Amygdala (tissue), 56 donors: Measurements from ENCODE around the gene ABHD14A.

Source experiments
- DNase-seq, 56 donors: peaks; one replicate each; lab custom pipeline; 2025; lab: John Stamatoyannopoulos, UW

ABHD14A gene

DNA sequence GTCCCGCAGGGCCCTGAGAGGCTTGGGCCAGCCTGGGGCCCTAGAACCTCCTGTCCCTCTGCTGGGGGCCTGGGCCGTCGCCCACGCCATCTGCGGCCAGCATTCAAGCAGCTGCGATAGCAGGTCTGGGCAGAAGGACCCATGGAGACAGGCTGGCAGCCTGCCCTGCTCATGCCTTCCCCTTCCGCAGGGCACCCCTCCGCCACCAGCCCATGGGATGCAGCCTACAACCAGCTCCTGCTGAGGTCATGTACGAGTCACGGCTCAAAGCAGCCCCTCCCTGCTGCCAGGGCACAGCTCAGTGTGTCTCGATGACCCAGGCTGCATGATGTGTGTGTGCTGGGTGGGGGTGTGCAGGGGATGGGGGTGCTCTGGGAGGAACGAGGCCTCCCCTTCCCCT is 53.7 kb downstream of the ABHD14A start:
- peak in 49 of 56 donors; percentile 22 to 90 (median 65) for DNase-seq

DNA sequence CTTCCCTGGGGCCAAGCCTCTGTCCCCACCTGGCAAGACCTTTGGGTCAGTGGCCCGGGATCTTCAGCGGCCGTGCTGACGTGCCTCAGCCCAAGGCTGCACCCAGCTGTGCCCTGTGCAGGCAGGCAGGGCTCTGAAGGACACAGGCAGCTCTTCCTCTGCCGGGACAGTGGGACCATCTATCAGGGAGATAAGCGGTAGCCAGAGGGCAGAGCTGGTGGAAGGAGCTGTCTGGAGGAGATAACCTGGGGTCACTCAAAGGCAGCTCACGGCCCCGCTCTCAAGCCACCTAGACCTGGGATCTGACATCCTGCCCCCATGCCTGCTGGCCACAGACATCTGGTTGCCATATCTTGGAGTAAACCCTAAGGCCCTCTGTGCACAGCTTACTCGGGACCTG is 54.2 kb downstream of the ABHD14A start:
- no peak for DNase-seq

DNA sequence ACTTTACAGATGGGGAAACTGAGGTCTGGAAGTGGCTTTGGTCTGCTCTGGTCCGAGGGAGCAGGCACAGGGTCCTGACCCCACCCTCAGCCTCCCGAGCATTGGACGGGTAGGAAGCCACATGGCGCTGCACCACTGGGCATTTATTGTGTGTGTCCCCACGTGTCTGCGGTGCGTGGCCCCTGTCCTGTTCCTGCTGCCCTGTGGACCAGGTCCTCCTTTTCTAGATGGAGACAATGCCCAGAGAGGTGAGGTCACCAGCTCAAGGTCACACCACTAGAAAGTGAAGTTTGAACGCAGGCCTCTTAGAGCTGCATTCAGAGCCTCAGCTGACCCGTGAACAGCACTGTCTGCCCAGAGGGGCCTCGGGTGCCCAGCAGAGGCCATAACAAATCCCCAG is 54.7 kb downstream of the ABHD14A start:
- no peak for DNase-seq
